Prostate gland (tissue), 2 donors: Measurements from ENCODE around the gene NSRP1.

Source experiments
- POLR2A ChIP-seq: fragments of 450-650 bp; IDR thresholded peaks from one replicate; pipeline ENCODE4 v1.6.1; 2016; ENCODE audit warnings: antibody characterized with exemption, mild to moderate bottlenecking
- POLR2AphosphoS5 ChIP-seq: sonication (generic); formaldehyde crosslinking; IDR thresholded peaks from one replicate; pipeline ENCODE4 v1.6.1; 2017; ENCODE audit warnings: antibody characterized with exemption
- TF ChIP-seq, protein P1 (sequence below), 4 experiments: fragments of 200-600 bp in 2 of 4; fragments of 450-650 bp in 2 of 4; sonication (generic) in 2 of 4; IDR thresholded peaks; 1 replicate in 3 of 4; 2 replicates in 1 of 4; pipeline ENCODE4 v1.5.1; 2016 to 2019; ENCODE audit warnings: antibody characterized with exemption in 4 of 4, mild to moderate bottlenecking in 2 of 4, moderate library complexity in 2 of 4

DNA sequence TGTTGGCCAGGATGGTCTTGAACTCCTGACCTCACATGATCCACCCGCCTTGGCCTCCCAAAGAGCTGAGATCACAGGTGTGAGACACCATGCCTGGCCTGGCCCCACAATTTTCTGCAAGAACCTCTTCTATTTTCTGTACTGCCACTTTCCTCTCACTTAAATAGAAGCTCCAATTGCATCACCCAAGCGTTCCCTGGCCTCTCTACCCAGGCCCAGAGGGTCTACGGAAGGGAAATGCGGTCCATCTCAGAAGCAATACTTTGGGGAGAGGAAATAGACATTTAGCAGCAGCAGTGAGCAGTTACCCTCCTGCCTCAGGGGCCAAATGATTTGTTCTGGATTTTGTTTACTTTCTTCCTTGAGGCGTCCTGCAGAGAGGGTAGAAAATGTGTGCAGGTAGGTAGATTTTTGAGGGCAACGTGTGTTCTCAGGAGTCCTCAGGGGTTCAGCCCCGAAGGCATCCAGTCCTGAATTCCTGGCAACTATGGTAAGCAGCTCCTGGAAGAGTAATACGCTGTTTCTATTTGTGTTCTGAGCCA lies 107.9 kb downstream of the NSRP1 start:
- TF ChIP-seq, protein P1, sequence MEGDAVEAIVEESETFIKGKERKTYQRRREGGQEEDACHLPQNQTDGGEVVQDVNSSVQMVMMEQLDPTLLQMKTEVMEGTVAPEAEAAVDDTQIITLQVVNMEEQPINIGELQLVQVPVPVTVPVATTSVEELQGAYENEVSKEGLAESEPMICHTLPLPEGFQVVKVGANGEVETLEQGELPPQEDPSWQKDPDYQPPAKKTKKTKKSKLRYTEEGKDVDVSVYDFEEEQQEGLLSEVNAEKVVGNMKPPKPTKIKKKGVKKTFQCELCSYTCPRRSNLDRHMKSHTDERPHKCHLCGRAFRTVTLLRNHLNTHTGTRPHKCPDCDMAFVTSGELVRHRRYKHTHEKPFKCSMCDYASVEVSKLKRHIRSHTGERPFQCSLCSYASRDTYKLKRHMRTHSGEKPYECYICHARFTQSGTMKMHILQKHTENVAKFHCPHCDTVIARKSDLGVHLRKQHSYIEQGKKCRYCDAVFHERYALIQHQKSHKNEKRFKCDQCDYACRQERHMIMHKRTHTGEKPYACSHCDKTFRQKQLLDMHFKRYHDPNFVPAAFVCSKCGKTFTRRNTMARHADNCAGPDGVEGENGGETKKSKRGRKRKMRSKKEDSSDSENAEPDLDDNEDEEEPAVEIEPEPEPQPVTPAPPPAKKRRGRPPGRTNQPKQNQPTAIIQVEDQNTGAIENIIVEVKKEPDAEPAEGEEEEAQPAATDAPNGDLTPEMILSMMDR (IDR thresholded peaks at IDR 0.05): no peak
- TF ChIP-seq POLR2A: no peak
- TF ChIP-seq POLR2AphosphoS5: no peak
